ENCODE measurements around the gene TSTD1.
"Not testable (repeated sequence)": the region's sequence is repeated elsewhere in the genome, so short reads cannot be mapped to it uniquely, and the experiment has no call there.

The TSTD1 gene

GRCh38 chr1:161033751-161034150 lies 5.0 kb downstream of the TSTD1 start:
- no peak for DNase-seq

- DNase-seq, result no peak
These were observed 6.4 kb downstream of the TSTD1 start for GRCh38 chr1:161032409-161032808.

GRCh38 chr1:161031874-161032273 lies 6.9 kb downstream of the TSTD1 start:
- DNase-seq, result no peak

- not testable (repeated sequence) for DNase-seq
These were observed 9.3 kb downstream of the TSTD1 start for GRCh38 chr1:161029466-161029865.

GRCh38 chr1:161026954-161027353 lies 11.8 kb downstream of the TSTD1 start:
- not testable (repeated sequence) for DNase-seq

- DNase-seq, result not testable (repeated sequence)
These were observed 16.3 kb downstream of the TSTD1 start for GRCh38 chr1:161022432-161022831.

GRCh38 chr1:161021970-161022353 lies 16.8 kb downstream of the TSTD1 start:
- no peak for DNase-seq

- DNase-seq, result peak; percentile 100
These were observed 17.4 kb downstream of the TSTD1 start for GRCh38 chr1:161021165-161021969.

- DNase-seq, result peak; percentile 88 to 94
These were observed 18.1 kb downstream of the TSTD1 start, which contains the start of gene F11R for GRCh38 chr1:161020509-161021164. Gene F11R (minus strand): TSS chr1:161021152. CDS start chr1:161021073, 79 bp downstream.

- DNase-seq, result peak; percentile 57 to 58
These were observed 18.8 kb downstream of the TSTD1 start for GRCh38 chr1:161019751-161020495.

- not testable (repeated sequence) for DNase-seq
These were observed 19.6 kb downstream of the TSTD1 start for GRCh38 chr1:161019111-161019660.

- DNase-seq, result peak; percentile 24 to 61
These were observed 20.2 kb downstream of the TSTD1 start for GRCh38 chr1:161018631-161018930.

- DNase-seq, result no peak
These were observed 20.8 kb downstream of the TSTD1 start for GRCh38 chr1:161017756-161018630.

GRCh38 chr1:161017181-161017580 lies 21.6 kb downstream of the TSTD1 start:
- not testable (repeated sequence) for DNase-seq

GRCh38 chr1:161016683-161017082 lies 22.1 kb downstream of the TSTD1 start:
- DNase-seq, result not testable (repeated sequence)

GRCh38 chr1:161013488-161014230 lies 25.1 kb downstream of the TSTD1 start:
- DNase-seq, result no peak

GRCh38 chr1:161013131-161013487 lies 25.7 kb downstream of the TSTD1 start:
- DNase-seq, result no peak

GRCh38 chr1:161012420-161012819 lies 26.3 kb downstream of the TSTD1 start:
- no peak for DNase-seq

- DNase-seq, result no peak
These were observed 29.1 kb downstream of the TSTD1 start for GRCh38 chr1:161009602-161010211.

- DNase-seq, result peak in 1 of 2 experiments; percentile 18
These were observed 29.8 kb downstream of the TSTD1 start for GRCh38 chr1:161008869-161009510.

- DNase-seq, result no peak
These were observed 31.4 kb downstream of the TSTD1 start for GRCh38 chr1:161007369-161007768.
